HG03565 (cell line): ENCODE data around the gene GLI1.
"Not testable (repeated sequence)": the region's sequence is repeated elsewhere in the genome, so short reads cannot be mapped to it uniquely, and the experiment has no call there.

ENCODE experiments used
- ATAC-seq: cut with Tn5 transposase; IDR thresholded peaks from one replicate; pipeline ENCODE4 v1.9.1; 2021; ENCODE audit warnings: mild to moderate bottlenecking, moderate library complexity; ENCODE audit not compliant: unreplicated experiment

The GLI1 gene

DNA sequence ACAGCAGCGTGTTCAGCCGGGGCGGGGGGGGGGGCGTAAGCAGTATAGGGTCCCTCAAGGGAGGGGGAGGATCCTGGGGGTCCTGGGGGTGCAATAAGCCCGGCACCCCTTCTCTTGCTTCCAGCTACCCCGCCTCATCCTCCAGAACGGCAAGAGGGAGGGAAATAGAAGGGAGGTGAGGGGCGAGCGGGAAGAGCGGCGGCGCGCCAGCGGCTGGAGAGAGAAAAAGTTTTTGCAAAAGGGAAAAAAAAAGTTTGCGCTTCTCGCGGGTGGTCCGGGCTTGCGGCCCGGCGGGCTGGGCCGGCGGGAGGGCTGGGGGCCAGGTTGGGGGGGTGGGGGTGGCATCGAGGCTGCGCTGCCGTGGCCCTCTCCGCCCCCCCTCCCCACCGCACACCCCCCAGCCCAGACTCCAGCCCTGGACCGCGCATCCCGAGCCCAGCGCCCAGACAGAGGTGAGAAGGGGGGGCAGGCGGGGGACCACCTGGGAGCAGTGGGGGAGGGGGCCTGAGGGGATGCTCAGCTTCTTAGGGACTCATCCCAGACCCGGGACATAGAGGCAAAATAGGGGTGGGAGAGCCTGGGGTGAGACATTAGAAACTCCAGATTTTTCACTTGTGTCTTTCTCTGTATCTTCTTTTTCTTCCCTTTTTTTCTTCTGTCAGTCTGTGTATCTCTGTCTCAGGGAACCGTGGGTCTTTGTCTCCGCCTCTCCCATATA, at the start of gene GLI1:
Gene GLI1, plus strand, starts transcription at position 36 of the 718 bp plus-strand sequence. CDS start 3,907 bp downstream, outside the sequence.
- no peak for ATAC-seq

DNA sequence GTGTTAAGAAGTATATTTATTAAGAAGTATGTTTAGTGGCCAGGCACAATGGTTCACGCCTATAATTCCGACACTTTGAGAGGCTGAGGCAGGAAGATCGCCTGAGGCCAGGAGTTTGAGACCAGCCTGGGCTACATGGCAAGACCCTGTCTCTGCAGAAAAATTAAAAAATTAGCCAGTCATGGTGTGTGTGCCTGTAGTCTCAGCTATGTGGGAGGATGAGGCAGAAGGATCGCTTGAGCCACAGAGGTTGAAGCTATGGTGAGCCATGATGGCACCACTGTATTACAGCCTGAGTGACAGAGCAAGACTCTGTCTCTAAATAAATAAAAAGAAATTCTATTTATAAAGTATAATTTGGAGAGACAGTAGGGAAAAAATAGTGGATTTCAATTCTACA, 49.1 kb upstream of the GLI1 start:
- no peak for ATAC-seq

GRCh38 chr12:57414160-57414559, 45.4 kb upstream of the GLI1 start:
- not testable (repeated sequence) for ATAC-seq

DNA sequence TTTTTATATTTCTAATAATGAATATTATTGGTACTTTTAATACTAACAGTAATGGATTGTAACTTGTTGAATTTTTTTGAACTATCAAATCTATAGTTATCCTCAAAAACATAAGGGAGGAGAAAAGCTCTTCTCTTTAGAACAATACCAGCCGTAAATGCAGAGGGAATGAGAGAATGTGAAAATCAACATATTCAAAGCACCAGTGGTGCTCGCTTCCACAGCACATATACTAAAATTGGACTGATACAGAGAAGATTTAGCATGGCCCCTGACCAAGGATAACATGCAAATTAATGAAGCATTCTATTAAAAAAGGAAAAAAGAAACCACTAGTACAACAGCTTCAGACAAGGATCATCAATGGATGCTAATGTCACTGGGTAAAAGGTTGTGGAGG, 44.5 kb upstream of the GLI1 start:
- ATAC-seq = no peak

- ATAC-seq = no peak
Observed at GRCh38 chr12:57416039-57416996, 43.3 kb upstream of the GLI1 start.

- ATAC-seq = no peak
Observed at GRCh38 chr12:57418255-57418654, 41.3 kb upstream of the GLI1 start.

DNA sequence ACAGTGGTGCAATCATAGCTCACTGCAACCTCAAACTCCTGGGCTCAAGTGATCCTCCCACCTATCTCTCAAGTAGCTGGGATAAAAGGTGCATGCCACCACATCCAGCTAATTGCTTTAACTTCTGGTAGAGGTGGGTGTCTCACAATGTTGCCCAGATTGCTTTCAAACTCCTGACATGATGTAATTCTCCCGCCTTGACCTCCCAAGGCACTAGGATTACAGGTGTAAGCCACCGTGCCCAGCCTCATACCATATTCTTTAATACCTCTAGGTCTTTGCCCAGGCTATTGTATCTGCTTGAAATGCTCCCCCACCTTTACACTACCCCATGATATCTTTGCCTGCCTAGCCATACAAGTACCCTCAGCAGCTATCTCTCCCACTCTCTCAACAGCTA, 40.1 kb upstream of the GLI1 start:
- no peak for ATAC-seq

- ATAC-seq = no peak
Observed at GRCh38 chr12:57420482-57420881, 39.1 kb upstream of the GLI1 start.

DNA sequence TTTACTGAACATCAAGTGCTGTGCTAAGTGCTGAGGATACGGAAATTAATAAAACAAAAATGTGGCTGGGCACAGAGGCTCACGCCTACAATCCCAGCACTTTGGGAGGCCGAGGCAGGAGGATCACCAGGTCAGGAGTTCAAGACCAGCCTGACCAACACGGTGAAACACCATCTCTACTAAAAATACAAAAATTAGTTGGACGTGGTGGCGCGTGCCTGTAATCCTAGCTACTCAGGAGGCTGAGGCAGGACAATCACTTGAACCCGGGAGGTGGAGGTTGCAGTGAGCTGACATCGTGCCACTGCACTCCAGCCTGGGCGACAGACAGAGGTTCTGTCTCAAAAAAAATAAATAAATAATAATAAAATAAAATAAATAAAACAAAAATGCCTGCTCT, 32.6 kb upstream of the GLI1 start:
- ATAC-seq = not testable (repeated sequence)

DNA sequence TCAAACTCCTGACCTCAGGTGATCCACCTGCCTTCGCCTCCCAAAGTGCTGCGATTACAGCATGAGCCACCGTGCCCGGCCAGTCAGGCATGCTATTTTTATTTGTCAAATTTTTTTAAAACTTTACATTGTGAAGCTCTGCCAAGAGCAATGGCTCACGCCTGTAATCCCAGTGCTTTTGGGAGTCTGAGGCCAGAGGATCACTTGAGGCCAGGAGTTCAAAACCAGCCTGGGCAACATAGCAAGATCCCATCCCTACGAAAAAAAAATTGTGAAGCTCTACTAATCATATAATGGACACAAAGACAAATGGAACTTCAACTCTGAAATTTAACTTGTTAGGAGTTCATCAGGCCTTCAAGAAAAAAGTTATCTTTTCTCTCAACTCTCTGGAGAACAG, 30.6 kb upstream of the GLI1 start:
- ATAC-seq = no peak

DNA sequence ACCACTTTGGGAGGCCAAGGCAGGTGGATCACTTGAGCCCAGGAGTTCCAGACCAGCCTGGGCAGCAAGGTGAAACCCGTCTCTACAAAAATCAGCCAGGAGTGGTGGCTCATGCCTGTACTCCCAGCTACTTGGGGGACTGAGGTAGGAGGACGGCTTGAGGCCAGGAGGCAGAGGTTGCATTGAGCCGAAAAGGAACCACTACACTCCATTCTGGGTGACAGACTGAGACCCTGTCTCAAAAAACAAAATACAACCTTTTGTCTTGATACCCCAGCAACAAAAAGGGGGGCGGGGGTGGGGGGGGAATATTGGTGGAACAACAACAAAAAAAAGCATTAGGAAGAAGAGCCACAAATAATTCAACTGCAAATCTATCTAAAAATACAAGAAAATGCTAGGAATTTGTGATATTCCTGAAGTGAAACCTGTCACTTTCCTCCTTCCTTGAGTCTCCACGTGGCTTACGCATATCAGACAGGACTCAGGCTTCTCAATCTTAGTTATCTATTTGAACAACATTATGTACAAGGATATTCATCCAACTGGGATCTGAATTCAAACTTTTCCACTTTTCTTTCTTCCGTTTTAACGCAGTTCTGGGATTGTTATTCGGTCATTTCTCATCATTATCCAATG, 30.0 kb upstream of the GLI1 start:
- no peak for ATAC-seq

DNA sequence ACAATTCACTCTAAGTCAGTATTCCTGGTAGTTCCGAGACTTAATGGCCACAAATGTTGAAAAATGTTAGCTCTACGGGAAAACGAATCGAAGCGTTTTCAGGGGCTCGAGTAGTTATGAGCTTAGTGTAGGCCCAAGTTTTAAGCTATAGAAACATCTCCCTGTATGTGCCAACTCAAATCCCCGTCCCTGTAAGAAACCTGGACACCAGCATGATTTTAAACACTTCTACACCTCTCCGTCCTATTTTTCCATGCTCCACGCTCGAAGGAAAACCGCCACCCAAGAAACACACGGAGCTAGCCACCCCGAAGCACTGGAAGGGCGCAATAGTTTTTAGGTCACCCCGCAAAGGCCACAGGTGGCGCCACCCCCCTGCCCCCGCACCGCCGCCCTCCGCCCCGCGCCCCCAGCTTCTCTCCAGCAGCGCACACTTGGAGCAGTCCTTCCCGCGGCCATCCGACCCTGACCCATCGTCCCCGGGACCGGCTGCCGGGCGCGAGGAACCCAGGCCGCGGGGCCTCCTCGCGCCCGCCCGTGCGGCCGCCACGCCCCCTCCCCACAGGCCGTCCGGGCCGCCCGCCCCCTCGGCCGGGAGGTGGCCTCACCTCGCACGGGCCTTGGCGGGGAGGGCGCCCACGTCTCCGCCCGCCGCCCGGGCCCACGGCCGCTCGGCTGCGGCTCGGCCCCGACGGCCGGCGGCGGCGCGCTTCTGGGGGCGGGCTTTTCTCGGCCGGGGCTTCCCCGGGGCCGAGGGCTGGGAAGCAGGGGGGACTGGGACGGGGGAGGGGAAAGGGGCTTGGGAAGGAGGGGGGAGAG, 29.3 kb upstream of the GLI1 start:
- peak; percentile 29 for ATAC-seq

DNA sequence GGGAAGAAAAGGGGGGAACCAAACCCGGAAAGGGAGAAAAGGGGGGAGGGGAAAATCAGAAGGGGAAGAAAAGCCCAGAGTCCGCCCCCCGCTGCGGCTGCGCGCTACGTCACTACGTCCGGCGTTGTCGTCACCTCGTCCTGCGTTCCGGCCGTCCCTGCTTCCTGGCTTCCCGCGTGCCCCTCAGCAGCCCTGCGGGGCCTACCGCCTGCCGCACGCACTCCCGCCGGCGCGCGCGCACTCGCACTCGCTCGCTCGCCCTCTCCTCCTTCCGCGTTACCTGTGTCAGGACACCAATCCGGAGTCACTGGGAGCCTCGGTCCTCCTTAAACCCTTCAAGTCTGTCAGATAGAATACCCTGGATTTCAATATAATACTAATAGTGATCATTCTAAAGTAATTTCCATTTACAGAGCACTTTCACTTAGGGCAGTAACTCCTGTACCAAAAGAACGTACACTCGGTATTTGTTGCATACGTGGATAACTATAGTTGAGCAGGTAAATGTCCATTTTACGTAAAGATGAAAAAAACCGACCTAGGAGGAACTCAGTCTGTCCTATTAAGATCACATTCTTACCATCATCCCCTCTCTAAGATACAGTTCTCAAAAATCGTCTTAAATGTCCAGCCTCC, 28.5 kb upstream of the GLI1 start, which contains the start of gene R3HDM2:
Gene R3HDM2, minus strand, starts transcription at position 113 of the 636 bp plus-strand sequence. CDS start 120,615 bp downstream, outside the sequence.
- peak; percentile 89 for ATAC-seq

- ATAC-seq = no peak
Observed at GRCh38 chr12:57431654-57432188, 27.9 kb upstream of the GLI1 start.

DNA sequence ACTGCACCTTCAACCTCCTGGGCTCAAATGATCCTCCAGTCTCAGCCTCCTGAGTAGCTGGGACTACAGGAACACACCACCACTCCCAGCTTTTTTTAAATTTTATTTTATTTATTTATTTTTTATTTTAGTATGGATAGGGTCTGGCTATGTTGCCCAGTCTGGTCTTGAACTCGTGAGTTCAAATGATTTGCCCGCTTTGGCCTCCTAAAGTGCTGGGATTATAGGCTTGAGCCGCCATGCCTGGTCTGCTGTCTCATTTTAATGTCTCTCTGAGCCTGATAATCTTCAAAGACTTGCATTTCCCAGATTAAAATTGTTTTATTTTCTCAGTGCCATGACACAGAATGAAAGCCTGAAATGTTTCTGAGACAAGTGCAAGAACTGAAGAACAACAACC, 26.2 kb upstream of the GLI1 start:
- no peak for ATAC-seq

- no peak for ATAC-seq
Observed at GRCh38 chr12:57434517-57435223, 24.9 kb upstream of the GLI1 start, which contains the start of gene INHBC. INHBC (plus strand) TSS chr12:57434784; CDS start chr12:57434887, 103 bp downstream.

GRCh38 chr12:57435293-57435692, 24.3 kb upstream of the GLI1 start:
- ATAC-seq = no peak

DNA sequence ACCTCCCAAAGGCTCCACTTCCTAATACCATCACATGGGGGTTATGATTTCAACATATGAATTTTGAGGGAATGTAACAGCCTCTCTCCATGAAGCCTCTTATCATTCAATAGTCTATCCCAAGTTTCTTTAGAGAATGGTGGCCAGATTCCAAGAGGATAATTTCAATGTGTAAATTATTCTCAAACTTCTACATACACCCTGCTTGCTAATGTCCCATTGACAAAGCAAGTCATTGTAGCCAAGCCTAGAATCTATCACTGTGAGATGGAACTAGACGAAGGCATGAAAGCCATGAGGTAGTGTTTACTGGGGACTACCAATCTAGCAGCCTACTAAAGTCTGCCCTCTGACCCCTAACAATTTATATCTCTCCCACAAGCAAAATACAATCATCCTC, 21.2 kb upstream of the GLI1 start:
- no peak for ATAC-seq

GRCh38 chr12:57439762-57440266, 19.8 kb upstream of the GLI1 start:
- no peak for ATAC-seq
